GM12872 (cell line): ENCODE data around the gene GTF2IRD1.

Source experiments
- CTCF ChIP-seq: IDR thresholded peaks from 3 replicates; pipeline ENCODE4 v1.5.1; 2011; ENCODE audit warnings: low read depth, mild to moderate bottlenecking, low read length, moderate library complexity; ENCODE audit not compliant: insufficient read depth

Gene GTF2IRD1

DNA sequence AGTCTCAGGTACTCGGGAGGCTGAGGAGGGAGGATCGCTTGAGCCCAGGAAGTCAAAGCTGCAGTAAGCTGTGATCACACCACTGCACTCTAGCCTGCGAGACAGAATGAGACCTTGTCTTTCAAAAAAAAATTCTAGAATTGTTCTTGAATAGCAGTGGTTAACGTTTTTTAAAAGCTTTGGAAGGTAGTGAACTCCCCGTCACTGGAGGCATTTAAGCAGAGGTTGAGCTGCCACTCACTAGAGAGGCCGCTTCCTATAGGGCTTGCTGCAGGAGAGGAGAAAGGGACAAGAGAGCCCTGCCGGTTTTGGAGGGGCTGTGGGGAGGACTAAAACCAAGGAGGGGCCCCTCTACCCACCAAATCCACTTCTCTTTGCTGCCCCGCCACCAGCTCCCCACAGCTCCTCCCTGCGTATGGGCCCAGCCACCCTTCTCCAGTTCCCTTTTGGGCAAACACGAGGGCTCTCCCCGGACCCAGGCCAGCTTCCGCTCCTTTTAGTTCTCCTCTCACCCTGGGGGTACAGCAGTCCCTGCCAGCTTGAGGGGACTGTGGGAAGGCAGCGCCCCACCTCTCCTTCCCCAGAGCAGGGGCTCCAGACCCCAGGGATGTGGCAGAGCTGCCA is 116.9 kb downstream of the GTF2IRD1 start:
- TF ChIP-seq CTCF, result no peak

- TF ChIP-seq CTCF, result no peak
These were observed 118.7 kb downstream of the GTF2IRD1 start for GRCh38 chr7:74572301-74572979.

DNA sequence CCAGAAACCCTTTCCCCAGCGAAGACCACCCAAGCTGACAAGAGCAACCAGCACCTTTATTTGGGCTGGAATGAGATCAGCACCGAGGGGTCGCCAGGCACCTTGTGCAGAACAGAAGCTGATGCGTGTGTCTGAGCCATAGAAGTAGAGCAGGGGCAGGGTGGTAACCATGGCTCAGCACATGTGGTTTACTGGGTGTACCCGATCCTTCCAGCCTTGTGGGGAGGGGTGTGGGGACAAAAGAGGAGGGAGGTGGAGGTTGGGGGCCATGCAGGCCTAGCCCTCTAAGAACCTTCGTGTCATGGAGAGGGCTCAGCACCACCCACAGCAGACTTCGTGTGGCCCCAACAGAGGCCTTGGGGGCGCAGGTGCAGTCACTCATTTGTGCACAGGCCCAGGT is 119.8 kb downstream of the GTF2IRD1 start:
- no peak for TF ChIP-seq CTCF

- TF ChIP-seq CTCF, result no peak
These were observed 121.5 kb downstream of the GTF2IRD1 start for GRCh38 chr7:74575083-74575784.

DNA sequence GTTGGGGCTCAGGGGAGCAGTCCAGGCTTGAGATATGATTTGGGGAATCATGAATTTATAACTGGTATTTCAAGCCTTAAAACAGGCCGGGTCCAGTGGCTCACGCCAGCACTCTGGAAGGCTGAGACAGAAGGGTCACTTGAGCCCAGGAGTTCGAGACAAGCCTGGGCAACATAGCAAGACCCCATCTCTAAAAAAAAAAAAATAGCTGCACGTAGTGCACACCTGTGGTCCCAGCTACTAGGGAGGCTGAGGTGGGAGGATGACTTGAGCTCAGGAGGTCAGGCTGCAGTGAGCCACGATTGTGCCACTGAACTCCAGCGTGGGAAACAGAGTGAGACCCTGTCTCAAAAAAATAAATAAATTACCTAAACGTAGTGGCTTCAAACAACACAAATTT is 122.1 kb downstream of the GTF2IRD1 start:
- no peak for TF ChIP-seq CTCF

GRCh38 chr7:74579800-74580685 is 126.3 kb downstream of the GTF2IRD1 start:
- no peak for TF ChIP-seq CTCF
